ENCODE measurements around the gene HDAC6.
"Not testable (repeated sequence)": the region's sequence is repeated elsewhere in the genome, so short reads cannot be mapped to it uniquely, and the experiment has no call there.

HDAC6 gene

DNA sequence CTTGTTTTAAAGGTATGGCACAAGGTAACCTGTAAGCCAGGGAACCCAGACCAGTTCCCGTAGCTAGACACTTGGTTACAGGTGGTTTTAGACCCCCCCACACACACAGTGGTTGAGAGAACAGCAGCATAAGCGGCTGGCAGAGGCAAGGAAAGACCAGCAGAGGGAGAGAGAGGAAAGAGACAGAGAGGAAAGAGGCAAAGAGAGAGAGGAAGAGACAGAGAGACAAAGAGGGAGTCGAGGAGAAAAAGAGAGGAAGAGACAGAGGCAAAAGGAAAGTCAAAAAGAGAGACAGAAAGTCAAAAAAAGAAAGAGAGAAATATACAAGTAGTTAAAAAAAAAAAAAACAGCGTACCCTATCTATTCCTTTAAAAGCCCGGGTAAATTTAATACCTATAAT lies 53.0 kb downstream of the HDAC6 start:
- H3K27me3 ChIP-seq (ENCODE audit: control insufficient read depth, insufficient read depth, low read length) = no peaks in the 10 kb centered on the region
- no peaks in the 10 kb centered on the region for H3K4me1 ChIP-seq (ENCODE audit: control insufficient read depth, low read depth, low read length)
- peaks cover 10% of the 10 kb centered on the region for H3K9me3 ChIP-seq (ENCODE audit: control insufficient read depth, low read depth, low read length)
- H3K36me3 ChIP-seq (ENCODE audit: control insufficient read depth, low read depth, low read length) = no peaks in the 10 kb centered on the region
- no peak overlapping the region for H3K9ac ChIP-seq (ENCODE audit: low read length)
- H3K4me3 ChIP-seq (ENCODE audit: low read length) = no peak overlapping the region
- H3K27ac ChIP-seq (ENCODE audit: low read length) = no peak overlapping the region

DNA sequence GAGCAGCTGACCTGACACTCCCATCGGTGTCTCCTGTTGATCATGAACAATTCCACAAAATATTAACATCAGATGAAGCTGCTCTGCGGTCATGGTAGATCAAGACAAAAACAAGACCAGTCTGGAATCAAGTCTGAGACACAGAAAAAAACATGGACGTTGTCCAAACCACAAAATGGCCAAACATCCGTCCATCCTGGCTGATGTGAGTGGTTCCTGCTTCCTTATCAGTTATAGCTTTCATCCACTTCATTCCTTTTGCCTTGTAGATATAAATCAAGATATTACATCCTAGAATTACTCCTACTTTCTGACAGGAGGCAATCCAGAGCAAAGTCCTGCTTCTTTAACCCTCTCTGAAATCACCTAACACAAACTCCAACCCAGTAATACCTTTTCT lies 62.3 kb downstream of the HDAC6 start:
- Histone ChIP-seq H3K9me3 (ENCODE audit: control insufficient read depth, low read depth, low read length) (peaks cover 13% of the 10 kb centered on the region), H3K27me3 (ENCODE audit: control insufficient read depth, insufficient read depth, low read length) (no peaks in the 10 kb centered on the region), H3K9ac (ENCODE audit: low read length) (no peak overlapping the region), H3K27ac (ENCODE audit: low read length) (no peak overlapping the region), H3K36me3 (ENCODE audit: control insufficient read depth, low read depth, low read length) (no peaks in the 10 kb centered on the region), H3K4me3 (ENCODE audit: low read length) (no peak overlapping the region), H3K4me1 (ENCODE audit: control insufficient read depth, low read depth, low read length) (no peaks in the 10 kb centered on the region)

DNA sequence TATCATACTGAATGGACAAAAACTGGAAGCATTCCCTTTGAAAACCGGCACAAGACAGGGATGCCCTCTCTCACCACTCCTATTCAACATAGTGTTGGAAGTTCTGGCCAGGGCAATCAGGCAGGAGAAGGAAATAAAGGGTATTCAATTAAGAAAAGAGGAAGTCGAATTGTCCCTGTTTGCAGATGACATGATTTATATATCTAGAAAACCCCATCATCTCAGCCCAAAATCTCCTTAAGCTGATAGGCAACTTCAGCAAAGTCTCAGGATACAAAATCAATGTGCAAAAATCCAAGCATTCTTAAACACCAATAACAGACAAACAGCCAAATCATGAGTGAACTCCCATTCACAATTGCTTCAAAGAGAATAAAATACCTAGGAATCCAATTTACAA lies 70.2 kb downstream of the HDAC6 start:
- H3K36me3 ChIP-seq (ENCODE audit: control insufficient read depth, low read depth, low read length); H3K9me3 ChIP-seq (ENCODE audit: control insufficient read depth, low read depth, low read length): not testable (repeated sequence)

More for the DNA sequence above, 70.2 kb downstream of the HDAC6 start:
- H3K9ac ChIP-seq (ENCODE audit: low read length); H3K4me3 ChIP-seq (ENCODE audit: low read length); H3K4me1 ChIP-seq (ENCODE audit: control insufficient read depth, low read depth, low read length); H3K27me3 ChIP-seq (ENCODE audit: control insufficient read depth, insufficient read depth, low read length); H3K27ac ChIP-seq (ENCODE audit: low read length): not testable (repeated sequence)

Data from iPS-18a (cell line).